ENCODE data around the gene CENPM. TPM values are rescaled to one million over a fixed set of nuclear protein-coding genes. Genes with fewer than 3 reads are reported as not detected.

Gene CENPM
- total RNA-seq, 1 donor from 2014 or later, result 6.9 TPM

- Mint-ChIP-seq H3K27ac (ENCODE audit: unreplicated experiment) (no peak overlapping the region), H3K4me1 (ENCODE audit: unreplicated experiment) (peaks cover 5% of the 10 kb centered on the region), H3K4me3 (ENCODE audit: unreplicated experiment) (no peak overlapping the region), H3K9me3 (ENCODE audit: unreplicated experiment) (no peaks in the 10 kb centered on the region), H3K27me3 (ENCODE audit: unreplicated experiment) (peaks cover 15% of the 10 kb centered on the region), H3K36me3 (ENCODE audit: unreplicated experiment) (no peaks in the 10 kb centered on the region)
- DNase-seq (ENCODE audit: extremely low spot score, unreplicated experiment), result no peak
- TF ChIP-seq CTCF (IDR thresholded peaks at IDR 0.05), result no peak
Observed at GRCh38 chr22:41987276-41987675, 40.3 kb upstream of the CENPM start.

GRCh38 chr22:41983513-41984405 lies 36.8 kb upstream of the CENPM start:
- Mint-ChIP-seq H3K9me3 (ENCODE audit: unreplicated experiment) (no peaks in the 10 kb centered on the region), H3K27me3 (ENCODE audit: unreplicated experiment) (peaks cover 23% of the 10 kb centered on the region), H3K4me3 (ENCODE audit: unreplicated experiment) (no peak overlapping the region), H3K4me1 (ENCODE audit: unreplicated experiment) (peaks cover 5% of the 10 kb centered on the region), H3K27ac (ENCODE audit: unreplicated experiment) (no peak overlapping the region), H3K36me3 (ENCODE audit: unreplicated experiment) (no peaks in the 10 kb centered on the region)
- no peak for TF ChIP-seq CTCF (IDR thresholded peaks at IDR 0.05)
- no peak for DNase-seq (ENCODE audit: extremely low spot score, unreplicated experiment)

- Mint-ChIP-seq H3K36me3 (ENCODE audit: unreplicated experiment) (no peaks in the 10 kb centered on the region), H3K9me3 (ENCODE audit: unreplicated experiment) (no peaks in the 10 kb centered on the region), H3K27me3 (ENCODE audit: unreplicated experiment) (peaks cover 30% of the 10 kb centered on the region), H3K4me1 (ENCODE audit: unreplicated experiment) (peaks cover 5% of the 10 kb centered on the region), H3K4me3 (ENCODE audit: unreplicated experiment) (no peak overlapping the region), H3K27ac (ENCODE audit: unreplicated experiment) (no peak overlapping the region)
- no peak for TF ChIP-seq CTCF (IDR thresholded peaks at IDR 0.05)
- DNase-seq (ENCODE audit: extremely low spot score, unreplicated experiment), result no peak
Observed at GRCh38 chr22:41982865-41983264, 35.9 kb upstream of the CENPM start.

- H3K9me3 Mint-ChIP-seq (ENCODE audit: unreplicated experiment), result no peaks in the 10 kb centered on the region
- no peak for TF ChIP-seq CTCF (IDR thresholded peaks at IDR 0.05)
- no peak overlapping the region for H3K4me3 Mint-ChIP-seq (ENCODE audit: unreplicated experiment)
- peaks cover 8% of the 10 kb centered on the region for H3K4me1 Mint-ChIP-seq (ENCODE audit: unreplicated experiment)
- no peak for DNase-seq (ENCODE audit: extremely low spot score, unreplicated experiment)
- no peaks in the 10 kb centered on the region for H3K36me3 Mint-ChIP-seq (ENCODE audit: unreplicated experiment)
- no peak overlapping the region for H3K27ac Mint-ChIP-seq (ENCODE audit: unreplicated experiment)
- peaks cover 49% of the 10 kb centered on the region for H3K27me3 Mint-ChIP-seq (ENCODE audit: unreplicated experiment)
Observed at GRCh38 chr22:41979423-41980250, 32.7 kb upstream of the CENPM start.

GRCh38 chr22:41978732-41979131 lies 31.8 kb upstream of the CENPM start:
- H3K9me3 Mint-ChIP-seq (ENCODE audit: unreplicated experiment), result no peaks in the 10 kb centered on the region
- TF ChIP-seq CTCF (IDR thresholded peaks at IDR 0.05), result no peak
- H3K27ac Mint-ChIP-seq (ENCODE audit: unreplicated experiment), result no peak overlapping the region
- H3K4me1 Mint-ChIP-seq (ENCODE audit: unreplicated experiment), result peaks cover 6% of the 10 kb centered on the region
- H3K36me3 Mint-ChIP-seq (ENCODE audit: unreplicated experiment), result no peaks in the 10 kb centered on the region
- no peak for DNase-seq (ENCODE audit: extremely low spot score, unreplicated experiment)
- no peak overlapping the region for H3K4me3 Mint-ChIP-seq (ENCODE audit: unreplicated experiment)
- H3K27me3 Mint-ChIP-seq (ENCODE audit: unreplicated experiment), result peaks cover 45% of the 10 kb centered on the region

All from osteocyte (in vitro differentiated cells).